GM23338 (cell line): ENCODE data around the gene CPB1. TPM values are rescaled to one million over a fixed set of nuclear protein-coding genes. Genes with fewer than 3 reads are reported as not detected.

Experiments
- ATAC-seq: fragments of 200-7000 bp; cut with Tn5 transposase; 3 replicates; pipeline ENCODE4 v1.9.1; 2020
- DNase-seq: peaks from one replicate; pipeline ENCODE4 v3.0.0-alpha.2; 2015; ENCODE audit warnings: low spot score
- H2AFZ ChIP-seq: fragments of 200-600 bp; sonication (generic); 2 replicates; pipeline ENCODE4 v1.8.0; 2016; ENCODE audit warnings: antibody characterized with exemption, mild to moderate bottlenecking, moderate library complexity
- H3F3A ChIP-seq: fragments of 200-600 bp; sonication (generic); replicated peaks from 2 replicates; pipeline ENCODE4 v1.8.0; 2017; ENCODE audit warnings: antibody characterized with exemption, mixed run types, low read depth
- H3K27ac ChIP-seq: fragments of 200-600 bp; sonication (generic); 2 replicates; pipeline ENCODE4 v1.6.1; 2016; ENCODE audit warnings: low read depth
- H3K27me3 ChIP-seq: fragments of 200-600 bp; sonication (generic); 2 replicates; pipeline ENCODE4 v1.8.0; 2016; ENCODE audit warnings: mild to moderate bottlenecking, mixed run types, moderate library complexity; ENCODE audit not compliant: insufficient read depth
- H3K36me3 ChIP-seq: fragments of 200-600 bp; sonication (generic); 2 replicates; pipeline ENCODE4 v1.8.0; 2016; ENCODE audit warnings: mild to moderate bottlenecking; ENCODE audit not compliant: insufficient read depth
- H3K4me1 ChIP-seq: fragments of 200-600 bp; sonication (generic); 2 replicates; pipeline ENCODE4 v1.8.0; 2016; ENCODE audit warnings: mild to moderate bottlenecking, moderate library complexity; ENCODE audit not compliant: insufficient read depth
- H3K4me2 ChIP-seq: fragments of 200-600 bp; sonication (generic); 2 replicates; pipeline ENCODE4 v1.7.1; 2017; ENCODE audit warnings: mixed run types
- H3K4me3 ChIP-seq: fragments of 200-600 bp; sonication (generic); 2 replicates; pipeline ENCODE4 v1.6.1; 2016; ENCODE audit warnings: mixed run types
- H3K79me2 ChIP-seq: fragments of 200-600 bp; sonication (generic); replicated peaks from 2 replicates; pipeline ENCODE4 v1.8.0; 2017; ENCODE audit warnings: mild to moderate bottlenecking; ENCODE audit not compliant: insufficient read depth
- H3K9me2 ChIP-seq: fragments of 200-600 bp; sonication (generic); 2 replicates; pipeline ENCODE4 v1.8.0; 2017; ENCODE audit not compliant: insufficient read depth
- H4K20me1 ChIP-seq: fragments of 200-600 bp; sonication (generic); replicated peaks from 2 replicates; pipeline ENCODE4 v1.8.0; 2017; ENCODE audit warnings: mild to moderate bottlenecking; ENCODE audit not compliant: insufficient read depth
- H3K27ac Mint-ChIP-seq: 2 replicates; pipeline ENCODE4 v1.8.0; 2020; ENCODE audit warnings: inconsistent platforms, mild to moderate bottlenecking, moderate library complexity, mixed read lengths
- H3K27me3 Mint-ChIP-seq: 3 replicates; pipeline ENCODE4 v1.8.0; 2022; ENCODE audit warnings: low read depth, mild to moderate bottlenecking, moderate library complexity, mixed read lengths, inconsistent platforms; ENCODE audit not compliant: insufficient read depth, poor library complexity
- H3K36me3 Mint-ChIP-seq: 3 replicates; pipeline ENCODE4 v1.8.0; 2021; ENCODE audit warnings: low read depth, mild to moderate bottlenecking, inconsistent platforms, moderate library complexity, mixed read lengths
- H3K4me1 Mint-ChIP-seq: 3 replicates; pipeline ENCODE4 v1.8.0; 2020; ENCODE audit warnings: mild to moderate bottlenecking, inconsistent platforms, mixed read lengths
- H3K4me3 Mint-ChIP-seq: 3 replicates; pipeline ENCODE4 v1.8.0; 2021; ENCODE audit warnings: moderate library complexity, mild to moderate bottlenecking, inconsistent platforms, mixed read lengths
- H3K9me3 Mint-ChIP-seq: 3 replicates; pipeline ENCODE4 v1.8.0; 2020; ENCODE audit warnings: moderate library complexity, mild to moderate bottlenecking, inconsistent platforms, mixed read lengths
- CREB1 ChIP-seq: fragments of 250-450 bp; sonication (Bioruptor Pico); IDR thresholded peaks from 2 replicates; pipeline ENCODE4 v1.5.0; 2020; ENCODE audit warnings: low read depth, mild to moderate bottlenecking, moderate library complexity
- CTCF ChIP-seq, 2 experiments: fragments of 200-600 bp in 1 of 2; sonication (generic) in 1 of 2; conservative IDR thresholded peaks; 2 replicates each; pipeline versions ENCODE4 v1.5.1 to v1.6.1; 2016 to 2017; ENCODE audit warnings: antibody characterized with exemption in 2 of 2, low read depth in 2 of 2, mild to moderate bottlenecking in 2 of 2, moderate library complexity in 1 of 2
- ETS1 ChIP-seq: IDR thresholded peaks from 2 replicates; pipeline ENCODE4 v1.6.1; 2016; ENCODE audit warnings: antibody characterized with exemption
- EZH2 ChIP-seq: fragments of 200-600 bp; sonication (generic); IDR thresholded peaks from one replicate; pipeline ENCODE4 v1.8.0; 2017; ENCODE audit warnings: antibody characterized with exemption, mild to moderate bottlenecking, low read depth; ENCODE audit not compliant: unreplicated experiment
- EZH2phosphoT487 ChIP-seq: fragments of 200-600 bp; sonication (generic); IDR thresholded peaks from one replicate; pipeline ENCODE4 v1.8.1; 2018; ENCODE audit warnings: antibody characterized with exemption; ENCODE audit not compliant: unreplicated experiment
- JUNB ChIP-seq: IDR thresholded peaks from one replicate; pipeline ENCODE4 v1.6.1; 2016; ENCODE audit warnings: antibody characterized with exemption; ENCODE audit not compliant: unreplicated experiment
- NANOG ChIP-seq: IDR thresholded peaks from 2 replicates; pipeline ENCODE4 v1.6.1; 2016; ENCODE audit warnings: antibody characterized with exemption, borderline replicate concordance
- POLR2AphosphoS5 ChIP-seq: IDR thresholded peaks from 2 replicates; pipeline ENCODE4 v1.6.1; 2016; ENCODE audit warnings: antibody characterized with exemption, low read depth
- STAT1 ChIP-seq: IDR thresholded peaks from one replicate; pipeline ENCODE4 v1.6.1; 2016; ENCODE audit warnings: antibody characterized with exemption; ENCODE audit not compliant: unreplicated experiment
- ZNF114 ChIP-seq: fragments of 250-450 bp; sonication (Bioruptor Pico); IDR thresholded peaks from 2 replicates; pipeline ENCODE4 v1.5.0; 2020; ENCODE audit warnings: mild to moderate bottlenecking, moderate library complexity
- ZNF462 ChIP-seq: fragments of 250-450 bp; sonication (Bioruptor Pico); IDR thresholded peaks from 2 replicates; pipeline ENCODE4 v1.5.0; 2020; ENCODE audit warnings: mild to moderate bottlenecking, moderate library complexity
- polyA plus RNA-seq: library from polyadenylated mRNA; unstranded; fragments of >200 nt; fragmentation: Nextera tagmentation; extraction: Ambion mirVana; gene quantifications from 2 replicates; pipeline ENCODE4 v1.2.1, GENCODE V29; 2016
- total RNA-seq: library from RNA; depleted of rRNA; stranded (reverse); fragments of >200 nt; shearing (Covaris generic); gene quantifications from 2 replicates; pipeline ENCODE4 v1.2.3, GENCODE V29; 2014

Gene CPB1
- total and polyA plus RNA-seq, 2 experiments from 2014 or later, result not detected

- TF ChIP-seq ZNF462 (CRISPR knock-in tag), result no peak
- no peak for TF ChIP-seq CTCF (conservative IDR thresholded peaks at IDR 0.05; ENCODE audit: low read depth in 2 of 2)
- no peak for TF ChIP-seq EZH2
- no peak for TF ChIP-seq ZNF114 (CRISPR knock-in tag)
- no peak for TF ChIP-seq CREB1 (CRISPR knock-in tag)
- no peak for TF ChIP-seq ETS1
Measured at GRCh38 chr3:148825476-148825875, 2.1 kb upstream of the CPB1 start (continued).

DNA sequence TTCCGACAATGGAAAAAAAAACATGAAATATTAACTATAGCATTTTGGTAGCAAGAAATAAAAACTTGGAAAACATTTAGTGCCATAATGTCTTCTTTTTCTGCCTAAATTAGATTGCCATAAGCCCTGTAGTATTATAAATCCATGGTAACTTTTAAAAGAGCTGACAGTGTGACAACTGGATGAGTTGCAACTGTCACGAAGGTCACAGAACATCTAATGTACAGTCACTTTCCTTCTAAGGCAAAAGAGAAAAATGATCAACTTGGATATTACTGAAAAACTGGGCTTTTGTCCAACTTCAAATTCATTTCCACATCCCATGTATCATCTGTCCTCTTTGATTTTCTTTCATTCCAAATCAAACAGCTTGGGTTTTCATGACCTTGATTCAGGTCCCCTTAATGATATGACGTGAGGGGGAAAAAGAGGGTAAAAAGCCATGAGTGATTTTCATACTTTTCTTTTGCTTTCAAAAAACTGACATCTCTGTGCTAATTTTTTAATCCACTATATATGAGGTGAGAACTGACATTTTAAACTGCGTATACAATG is 602 bp downstream of the CPB1 start:
- Histone ChIP-seq H3K79me2 (no peaks in the 10 kb centered on the region), H2AFZ (no peak overlapping the region), H3K4me1 (no peaks in the 10 kb centered on the region), H3K4me3 (no peak overlapping the region), H3K4me2 (no peak overlapping the region), H3K9me2 (no peaks in the 10 kb centered on the region), H3F3A (no peaks in the 10 kb centered on the region), H3K27ac (no peak overlapping the region), H3K36me3 (no peaks in the 10 kb centered on the region), H3K27me3 (no peaks in the 10 kb centered on the region), H4K20me1 (no peaks in the 10 kb centered on the region)
- TF ChIP-seq CTCF (conservative IDR thresholded peaks at IDR 0.05; ENCODE audit: low read depth in 2 of 2) (no peak), NANOG (no peak), EZH2phosphoT487 (no peak), STAT1 (no peak), POLR2AphosphoS5 (no peak), JUNB (no peak)
- DNase-seq (no peak), ATAC-seq (no peak)
- H3K36me3 Mint-ChIP-seq, result no peaks in the 10 kb centered on the region
- no peaks in the 10 kb centered on the region for H3K4me1 Mint-ChIP-seq
- no peaks in the 10 kb centered on the region for H3K27me3 Mint-ChIP-seq
- H3K4me3 Mint-ChIP-seq, result no peak overlapping the region
- no peaks in the 10 kb centered on the region for H3K9me3 Mint-ChIP-seq
- H3K27ac Mint-ChIP-seq, result no peak overlapping the region
